ENCODE measurements around the gene HGFAC.

The HGFAC gene

GRCh38 chr4:3431446-3431993 lies 10.2 kb upstream of the HGFAC start:
- DNase-seq (ENCODE audit: low read depth, low spot score): no peak
- in situ Hi-C loops (cut with HindIII; ENCODE audit: low sequenced_read_pairs): no loop called here
- TF ChIP-seq CTCF (IDR thresholded peaks at IDR 0.05; ENCODE audit: low read depth, low read length): no peak
- no peak overlapping the region for H3K4me3 ChIP-seq (ENCODE audit: low read depth, low read length)

GRCh38 chr4:3432381-3432790 lies 9.4 kb upstream of the HGFAC start:
- TF ChIP-seq CTCF (IDR thresholded peaks at IDR 0.05; ENCODE audit: low read depth, low read length): no peak
- in situ Hi-C loops (cut with HindIII; ENCODE audit: low sequenced_read_pairs): no loop called here
- H3K4me3 ChIP-seq (ENCODE audit: low read depth, low read length): no peak overlapping the region
- no peak for DNase-seq (ENCODE audit: low read depth, low spot score)

- in situ Hi-C loops (cut with HindIII; ENCODE audit: low sequenced_read_pairs): no loop called here
- H3K4me3 ChIP-seq (ENCODE audit: low read depth, low read length): no peak overlapping the region
- DNase-seq (ENCODE audit: low read depth, low spot score): no peak
- TF ChIP-seq CTCF (IDR thresholded peaks at IDR 0.05; ENCODE audit: low read depth, low read length): no peak
Observed at GRCh38 chr4:3433138-3433869, 8.5 kb upstream of the HGFAC start.

- in situ Hi-C loops (cut with HindIII; ENCODE audit: low sequenced_read_pairs): no loop called here
- DNase-seq (ENCODE audit: low read depth, low spot score): no peak
- no peak overlapping the region for H3K4me3 ChIP-seq (ENCODE audit: low read depth, low read length)
- peak; percentile 41 for TF ChIP-seq CTCF (IDR thresholded peaks at IDR 0.05; ENCODE audit: low read depth, low read length)
Observed at GRCh38 chr4:3434881-3435685, 6.7 kb upstream of the HGFAC start.

GRCh38 chr4:3435686-3435956 lies 6.1 kb upstream of the HGFAC start:
- DNase-seq (ENCODE audit: low read depth, low spot score): no peak
- TF ChIP-seq CTCF (IDR thresholded peaks at IDR 0.05; ENCODE audit: low read depth, low read length): no peak
- in situ Hi-C loops (cut with HindIII; ENCODE audit: low sequenced_read_pairs): no loop called here

GRCh38 chr4:3436048-3436797 lies 5.5 kb upstream of the HGFAC start:
- H3K4me3 ChIP-seq (ENCODE audit: low read depth, low read length): no peak overlapping the region
- in situ Hi-C loops (cut with HindIII; ENCODE audit: low sequenced_read_pairs): no loop called here
- no peak for TF ChIP-seq CTCF (IDR thresholded peaks at IDR 0.05; ENCODE audit: low read depth, low read length)
- no peak for DNase-seq (ENCODE audit: low read depth, low spot score)

More at GRCh38 chr4:3435686-3435956, 6.1 kb upstream of the HGFAC start:
- no peak overlapping the region for H3K4me3 ChIP-seq (ENCODE audit: low read depth, low read length)
